HG03469 (cell line): ENCODE results near the gene LRRC4C.

Experiments
- ATAC-seq: cut with Tn5 transposase; IDR thresholded peaks from one replicate; pipeline ENCODE4 v1.9.1; 2021; ENCODE audit warnings: mild to moderate bottlenecking, moderate library complexity, moderate number of reproducible peaks; ENCODE audit not compliant: unreplicated experiment

LRRC4C gene

DNA sequence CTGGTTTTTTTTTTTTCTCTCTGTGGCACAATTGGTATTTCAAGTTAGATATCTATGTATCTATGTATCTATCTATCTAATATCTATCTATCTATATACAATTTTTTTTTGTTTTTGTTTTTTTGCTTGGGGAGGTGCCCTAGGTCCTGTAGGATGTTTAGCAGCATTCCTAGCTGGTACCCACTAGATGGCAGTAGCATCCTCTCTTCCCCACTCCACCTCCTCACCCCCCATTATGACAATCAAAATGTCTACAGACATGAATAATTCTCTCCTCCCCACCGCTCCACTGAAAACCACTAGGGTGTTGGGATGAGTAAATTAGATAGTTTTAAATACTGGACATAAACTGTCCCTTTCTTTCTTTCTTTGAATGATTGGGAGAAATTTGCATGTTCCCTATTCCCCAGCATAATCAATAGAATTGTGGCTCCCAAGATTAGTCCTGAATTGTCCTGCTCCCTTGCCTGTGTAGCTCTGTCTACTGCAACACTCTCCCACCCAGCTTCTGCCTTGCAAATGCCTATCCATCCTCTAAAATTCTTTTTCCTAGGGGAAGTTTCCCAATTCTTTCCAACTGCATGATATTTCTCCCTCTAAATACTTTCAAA, 1152.4 kb downstream of the LRRC4C start:
- ATAC-seq: no peak

DNA sequence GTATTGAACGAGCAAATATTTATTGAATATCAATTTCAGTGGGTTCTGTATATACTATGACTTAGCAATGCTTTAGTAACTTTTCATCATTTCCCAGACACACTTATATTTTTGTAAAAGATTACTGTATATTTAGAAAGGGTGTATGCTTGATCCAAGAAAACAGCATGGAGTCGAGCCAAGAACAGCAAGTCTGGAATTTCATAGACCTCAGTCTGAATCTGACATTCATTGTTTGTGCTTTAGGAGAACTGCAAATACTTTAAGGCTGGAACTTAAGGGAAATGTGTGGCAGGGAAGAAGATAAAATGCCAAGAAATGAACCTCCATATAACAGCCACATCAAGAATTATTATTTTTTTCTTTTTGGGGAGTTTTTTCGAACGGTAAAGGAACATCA, 1156.8 kb downstream of the LRRC4C start:
- ATAC-seq: no peak

DNA sequence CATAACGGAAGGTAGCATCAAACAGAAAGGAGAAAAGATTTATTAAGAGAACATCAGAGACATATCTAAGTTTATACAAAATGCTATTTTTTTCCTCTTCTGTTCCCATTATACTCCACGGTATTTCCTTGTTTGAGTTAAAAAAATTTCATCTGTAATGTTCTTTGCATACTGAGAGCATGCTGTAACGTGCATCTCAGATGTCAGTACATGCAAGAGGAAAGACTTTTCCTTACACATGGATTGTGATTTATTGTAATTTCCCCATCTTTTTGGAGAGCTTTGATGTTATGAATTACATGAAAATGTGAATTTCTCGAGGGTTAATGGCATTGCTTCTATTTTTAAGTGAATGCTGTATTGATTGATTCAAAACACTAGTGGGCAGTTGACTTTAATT, 1164.0 kb downstream of the LRRC4C start:
- no peak for ATAC-seq

DNA sequence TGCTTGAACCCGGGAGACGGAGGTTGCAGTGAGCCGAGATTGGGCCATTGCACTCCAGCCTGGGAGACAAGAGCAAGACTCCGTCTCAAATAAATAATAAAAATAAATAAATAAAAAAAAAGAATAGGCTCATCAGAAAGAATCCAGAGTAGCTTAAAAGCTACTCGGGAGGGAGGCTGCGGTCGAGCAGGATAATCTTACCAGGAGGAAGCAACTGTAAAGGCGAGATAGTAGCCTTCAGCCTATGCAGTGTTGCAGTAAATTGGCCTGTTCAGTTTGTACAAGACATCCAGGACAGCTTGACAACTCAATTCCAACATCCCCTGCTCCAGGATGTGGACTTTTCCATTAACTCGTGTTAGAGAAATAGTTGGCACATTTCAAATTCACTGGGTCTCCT, 1164.7 kb downstream of the LRRC4C start:
- no peak for ATAC-seq

DNA sequence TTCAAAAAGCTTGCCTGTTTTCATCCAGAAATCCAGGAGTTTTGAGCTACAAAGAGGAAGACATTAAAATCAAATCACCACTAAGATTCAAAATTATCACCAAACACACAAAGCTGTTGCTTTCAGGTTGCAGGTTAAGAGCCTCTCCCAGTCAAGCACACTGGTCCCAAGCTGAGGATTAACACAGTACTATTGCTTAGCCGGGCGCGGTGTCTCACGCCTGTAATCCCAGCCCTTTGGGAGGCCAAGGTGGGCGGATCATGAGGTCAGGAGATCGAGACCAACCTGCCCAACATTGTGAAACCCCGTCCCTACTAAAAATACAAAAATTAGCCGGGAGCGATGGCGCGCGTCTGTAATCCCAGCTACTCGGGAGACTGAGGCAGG, 1165.1 kb downstream of the LRRC4C start:
- no peak for ATAC-seq

DNA sequence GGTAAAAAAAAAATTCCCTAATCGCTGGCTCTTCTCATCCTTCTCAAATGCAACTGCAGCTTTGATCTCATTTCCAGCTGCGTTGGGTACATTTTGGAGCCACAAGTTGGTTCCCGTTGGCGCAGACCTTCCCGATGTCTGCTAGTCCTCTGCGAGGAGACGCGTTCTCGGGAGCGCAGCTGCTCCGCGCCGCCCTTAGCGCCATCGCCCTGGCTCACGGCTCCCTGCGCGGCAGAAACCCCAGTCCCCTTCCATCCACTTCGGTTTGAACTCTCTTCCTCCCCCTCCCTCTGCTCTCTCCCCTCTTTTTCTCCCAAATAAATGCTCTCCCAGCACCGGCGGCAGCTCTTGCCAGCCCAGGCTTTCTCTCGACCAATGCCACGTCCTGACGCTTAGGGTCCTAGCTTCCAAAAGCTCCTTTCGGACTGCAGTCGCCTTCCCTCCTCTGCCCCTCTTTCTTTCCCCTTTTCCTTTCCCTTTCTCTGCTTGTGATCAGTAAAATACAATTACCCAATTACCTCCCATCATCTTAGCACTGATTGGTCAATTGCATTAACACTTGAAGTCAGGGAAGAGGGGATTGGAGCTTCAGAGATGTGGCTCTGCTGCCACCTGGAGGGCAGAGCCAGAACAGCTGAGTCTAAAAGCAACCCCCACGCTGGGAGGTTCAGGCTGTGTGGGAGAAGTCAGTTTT, 1165.7 kb downstream of the LRRC4C start:
- peak; percentile 89 for ATAC-seq

DNA sequence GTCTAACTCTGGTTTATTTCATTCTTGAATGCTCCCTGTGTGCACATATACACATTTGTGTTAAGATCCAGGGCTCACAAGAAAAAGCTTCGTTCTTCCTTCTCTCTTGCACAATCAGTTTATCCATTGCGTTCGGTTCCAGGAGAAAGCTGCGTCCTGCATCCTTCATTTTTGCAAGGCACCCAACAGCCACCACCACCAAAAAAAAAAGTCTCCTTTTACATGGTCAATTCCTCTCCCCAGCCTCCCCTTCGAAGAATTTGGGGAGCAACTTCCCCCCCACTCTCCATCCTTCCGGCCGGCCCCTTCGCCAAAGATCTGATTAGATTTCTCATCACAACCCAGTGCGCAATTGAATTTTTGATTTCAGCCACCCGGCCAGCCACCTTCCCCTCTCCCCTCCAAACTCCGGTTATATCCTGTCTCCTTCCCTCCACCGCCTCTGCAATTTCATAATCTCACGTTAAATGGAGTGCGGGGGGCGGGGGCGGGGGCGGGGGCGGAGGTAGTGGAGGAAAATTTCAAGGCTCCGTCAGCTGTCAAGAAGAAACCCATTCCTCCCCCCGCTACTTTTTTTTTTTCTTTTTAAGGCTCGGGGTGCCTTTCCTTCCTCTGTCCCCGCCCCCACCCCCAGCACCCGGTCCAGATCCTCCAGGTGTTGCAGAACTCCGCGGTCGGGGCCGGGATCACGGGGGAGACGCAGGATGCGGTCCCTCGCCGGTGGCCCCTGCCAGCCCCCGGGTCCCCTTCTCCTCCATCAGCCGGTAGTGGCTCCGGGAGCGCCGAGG, 1166.5 kb downstream of the LRRC4C start:
- ATAC-seq: no peak

DNA sequence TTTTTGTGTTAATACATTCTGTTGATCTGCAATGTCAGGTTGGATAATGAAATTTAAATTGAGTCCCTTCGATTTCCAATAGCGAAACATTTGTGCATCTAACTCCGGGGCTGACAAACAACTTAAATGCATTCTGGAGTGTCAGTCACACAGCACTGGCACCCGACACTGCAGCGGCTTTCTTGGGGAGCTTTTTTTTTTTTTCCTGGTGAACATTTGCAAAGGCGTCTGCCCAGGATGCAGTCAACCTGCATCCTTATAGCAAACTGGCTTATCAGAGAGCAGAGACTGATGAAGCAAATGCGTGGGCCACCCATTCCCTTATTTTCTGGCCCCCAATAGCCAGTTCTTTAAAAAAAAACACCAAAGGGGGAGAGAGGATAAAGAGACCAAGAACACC, 1167.7 kb downstream of the LRRC4C start:
- ATAC-seq: no peak

DNA sequence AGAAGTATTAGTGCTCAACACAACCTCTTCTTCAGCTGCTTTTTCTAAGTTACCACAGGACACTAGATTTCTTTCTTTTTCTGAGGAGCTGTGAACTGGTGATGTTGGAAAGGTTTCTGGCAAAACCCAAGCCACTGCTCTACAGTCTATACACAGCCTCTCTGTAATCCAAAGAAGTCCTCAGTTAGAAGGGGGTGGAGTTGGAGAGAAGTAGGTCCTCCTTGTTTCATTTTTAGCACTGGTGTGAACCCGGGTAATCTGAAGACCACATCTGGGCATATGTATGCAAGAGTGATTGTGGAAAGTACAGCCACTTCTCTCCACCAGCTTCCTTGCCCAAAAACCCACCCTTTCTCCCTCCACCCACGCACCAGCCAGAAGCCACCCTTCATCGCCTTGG, 1168.1 kb downstream of the LRRC4C start:
- no peak for ATAC-seq

DNA sequence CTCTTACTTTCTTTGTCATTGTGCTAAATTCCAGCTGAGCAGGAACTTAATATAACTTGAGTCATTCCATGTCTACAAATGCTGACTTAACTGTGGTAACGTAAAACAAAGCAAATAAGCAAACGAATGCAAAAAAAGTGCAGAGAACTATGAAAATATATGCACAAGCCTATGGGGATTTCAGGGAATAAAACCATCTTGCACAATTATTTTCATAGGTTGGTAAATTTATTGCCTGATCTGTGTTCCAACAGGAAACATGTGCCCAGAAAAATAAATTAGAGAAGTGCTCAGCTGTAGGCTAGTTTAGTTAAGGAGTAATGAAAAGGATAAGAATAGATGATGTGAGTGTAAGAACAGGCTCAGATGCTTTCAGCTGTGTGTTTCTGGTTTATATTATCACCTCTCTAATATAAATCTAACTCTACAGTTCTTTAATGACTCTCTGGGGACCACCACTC, 1169.3 kb downstream of the LRRC4C start:
- ATAC-seq: no peak

DNA sequence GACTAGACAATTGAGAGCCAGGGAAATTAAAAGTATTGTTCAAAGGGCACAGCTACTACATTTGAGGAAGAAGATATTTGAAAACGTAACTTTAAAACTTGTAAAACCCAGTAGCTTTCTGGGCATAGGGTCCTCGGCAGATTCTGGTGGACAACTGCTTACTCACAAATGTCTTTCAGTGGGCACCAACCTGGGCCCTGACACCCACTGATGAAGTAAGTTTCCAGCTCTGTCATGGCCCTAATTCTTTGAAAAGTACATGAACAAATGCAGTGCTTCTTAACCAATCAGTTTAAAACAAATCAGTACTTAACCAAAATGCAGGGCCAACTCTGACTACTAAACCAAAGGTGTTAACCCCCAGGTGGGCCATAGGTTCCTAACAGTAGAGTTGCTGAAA, 1170.1 kb downstream of the LRRC4C start:
- ATAC-seq: no peak

DNA sequence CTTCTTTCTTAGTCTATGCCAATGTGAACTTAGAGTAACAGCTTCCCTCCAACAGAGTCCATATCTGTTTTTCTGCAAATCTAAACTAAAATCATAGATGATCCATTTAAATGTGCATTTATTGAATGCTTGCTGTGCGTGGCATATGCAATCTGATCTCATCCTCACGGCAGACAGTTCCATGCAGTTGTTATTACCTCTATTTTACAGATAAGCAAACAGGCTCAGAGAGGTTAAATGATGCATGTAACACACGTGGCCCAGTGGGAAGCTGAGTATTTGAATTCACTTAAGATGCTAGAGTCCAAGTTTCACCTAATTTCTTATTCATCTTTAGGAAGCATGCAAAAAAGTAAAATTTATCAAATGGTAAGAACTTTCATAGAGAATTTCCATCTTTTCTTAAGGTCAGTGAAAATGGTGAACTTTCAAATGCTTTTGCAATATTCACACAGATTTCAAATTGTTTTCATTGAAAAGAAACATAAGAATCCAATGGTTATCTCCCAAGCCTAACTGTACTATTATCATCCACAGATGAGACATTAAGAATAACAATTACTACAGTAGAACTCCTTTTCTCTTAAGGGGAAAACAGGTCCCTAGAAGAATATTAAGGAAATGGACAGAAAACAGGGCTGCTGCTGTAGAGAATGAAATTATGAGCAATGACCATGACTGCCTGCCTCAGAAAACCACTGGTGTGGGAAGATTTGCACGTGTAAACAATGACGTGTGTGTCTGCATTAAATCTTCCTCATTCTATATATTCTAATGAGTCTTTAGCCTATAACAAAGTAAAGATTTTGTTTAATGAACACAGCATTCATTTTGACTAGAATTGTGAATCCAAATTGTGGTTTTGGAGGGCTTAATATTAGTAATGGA, 1171.3 kb downstream of the LRRC4C start:
- no peak for ATAC-seq

DNA sequence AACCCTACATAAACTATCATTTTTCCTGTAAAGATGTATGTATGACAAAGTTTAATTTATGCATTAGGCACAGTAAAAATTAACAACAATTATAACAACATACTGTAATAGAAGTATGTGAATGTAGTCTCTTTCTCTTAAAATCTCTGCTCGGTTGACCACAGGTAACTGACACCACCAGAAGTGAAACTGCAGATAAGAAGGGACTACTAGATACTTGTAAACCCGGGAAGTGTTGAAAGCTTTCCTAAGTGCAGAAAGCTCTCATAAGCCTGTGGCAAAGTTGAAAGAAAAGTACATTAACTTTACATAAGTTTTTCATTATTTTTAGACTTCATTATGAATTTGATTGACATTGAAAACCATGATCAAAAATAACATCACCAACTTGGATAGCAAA, 1173.3 kb downstream of the LRRC4C start:
- ATAC-seq: no peak

DNA sequence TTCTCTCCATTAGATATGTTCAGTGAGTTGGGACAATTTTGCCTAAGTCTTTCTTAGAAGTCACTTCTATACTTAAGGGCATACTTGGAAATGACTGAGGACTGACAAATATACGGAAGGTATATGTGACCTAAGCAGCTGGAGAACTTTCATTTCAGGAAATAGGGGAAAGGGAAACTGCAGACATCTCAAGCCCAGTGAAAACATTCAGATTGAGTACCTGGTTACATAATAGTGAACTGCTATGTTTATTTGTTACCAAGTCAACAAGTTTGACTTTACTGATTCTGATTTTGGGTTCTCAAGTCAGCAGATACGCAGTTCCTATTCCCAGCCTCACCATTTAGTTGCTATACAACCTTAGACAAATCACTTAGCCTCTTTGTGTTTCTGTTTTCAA, 1173.9 kb downstream of the LRRC4C start:
- ATAC-seq: no peak

DNA sequence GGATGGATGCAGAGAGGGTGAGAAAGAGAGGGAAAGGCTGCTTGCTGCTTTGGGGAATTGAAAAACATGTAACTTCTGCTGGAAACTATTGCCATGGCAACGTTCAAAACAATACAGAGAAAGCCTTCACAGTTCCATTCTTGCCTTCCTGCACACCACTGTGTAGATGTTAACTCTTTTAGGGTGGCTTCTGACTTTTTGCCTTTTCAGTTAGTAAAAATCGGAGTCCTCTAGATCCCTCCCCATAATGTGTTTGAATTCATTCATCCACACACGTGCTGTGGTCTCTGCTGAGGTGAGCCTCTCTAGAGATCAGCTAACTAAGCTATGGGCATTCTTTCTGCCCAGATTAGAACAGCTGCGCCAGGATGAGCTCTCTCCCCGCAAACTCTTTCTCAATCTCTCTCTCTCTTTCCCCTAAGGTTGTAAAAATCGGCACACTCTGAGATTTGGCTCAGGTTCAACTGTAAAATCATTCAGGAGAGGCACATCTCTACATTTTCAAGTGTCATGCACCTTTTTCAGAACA, 1178.3 kb downstream of the LRRC4C start:
- no peak for ATAC-seq

DNA sequence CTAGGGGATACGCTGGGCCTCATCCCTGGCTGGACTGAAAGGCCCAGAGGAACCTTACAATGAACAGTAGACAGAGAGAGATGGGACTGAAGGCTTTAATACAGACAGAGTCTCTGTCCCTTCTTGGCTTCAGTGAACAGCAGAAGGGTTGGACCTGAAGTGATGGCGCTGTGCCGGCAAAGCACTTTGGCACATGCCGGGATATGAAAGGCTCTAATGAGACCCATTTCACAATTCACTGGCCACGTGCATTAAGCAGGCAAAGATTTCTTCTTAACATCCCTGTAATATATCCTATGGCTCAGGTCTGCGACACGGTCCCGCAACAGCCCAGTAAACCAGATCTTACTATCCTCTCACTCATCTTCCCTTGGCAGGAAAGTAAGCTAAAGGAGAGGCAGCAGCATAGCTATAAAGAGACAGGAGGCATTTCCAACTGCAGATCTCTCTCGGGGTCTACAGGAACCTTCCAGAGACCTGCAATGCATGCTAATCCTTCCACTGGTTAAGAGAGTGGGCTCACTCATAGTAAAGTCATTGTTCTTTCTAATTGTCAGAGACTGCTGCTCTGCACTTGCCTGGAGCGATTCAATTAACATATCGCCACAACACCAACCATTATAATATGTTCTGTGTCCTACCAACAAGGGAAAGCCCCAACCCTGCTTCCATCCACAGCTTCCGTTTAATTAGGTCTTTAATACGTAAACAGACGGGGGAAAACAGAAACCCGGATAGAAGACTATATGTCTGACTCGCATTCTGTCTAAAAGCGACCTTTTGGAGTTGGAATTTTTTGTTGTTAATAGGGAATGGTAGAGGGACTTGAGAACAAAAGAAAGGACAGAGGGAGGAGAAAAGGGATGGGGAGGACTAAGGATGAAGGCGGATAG, 1179.0 kb downstream of the LRRC4C start:
- ATAC-seq: no peak

DNA sequence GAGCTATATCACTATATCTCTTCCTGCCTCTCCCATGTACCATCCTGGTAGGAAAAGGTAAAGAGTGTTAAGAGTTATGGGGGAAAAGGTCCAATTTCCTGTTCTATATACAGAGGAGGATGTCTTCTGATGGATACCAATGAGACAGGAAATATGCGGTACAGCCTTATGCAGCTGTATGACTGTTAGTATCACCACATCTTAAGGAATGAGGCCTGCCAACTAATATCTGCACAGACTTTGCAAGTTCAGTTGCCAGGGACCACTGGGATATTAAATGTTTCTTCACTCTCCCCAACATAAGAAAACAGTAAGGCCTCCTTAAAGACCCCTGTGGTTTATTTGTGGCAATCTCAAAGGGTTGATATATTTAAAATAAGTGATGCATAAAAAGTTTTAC, 1182.5 kb downstream of the LRRC4C start:
- no peak for ATAC-seq

DNA sequence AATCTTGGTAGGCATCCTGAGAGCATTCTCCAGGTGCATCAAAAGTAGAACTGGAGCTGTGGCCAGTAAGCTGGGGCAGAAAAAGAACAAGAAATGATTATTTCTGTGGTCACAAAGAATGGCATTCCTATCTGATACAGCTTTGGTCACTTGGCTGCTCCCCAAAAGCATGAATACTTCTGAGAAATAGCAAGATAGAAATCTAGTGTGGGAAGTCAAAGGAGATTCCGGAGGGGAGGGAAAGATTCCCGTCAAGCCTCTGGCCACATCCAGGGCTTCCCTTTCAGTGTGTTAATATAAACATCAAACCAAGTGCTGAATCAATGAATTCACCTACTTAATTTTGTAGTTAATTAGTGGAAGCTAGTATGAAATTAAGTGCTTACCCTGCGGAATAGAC, 1185.4 kb downstream of the LRRC4C start:
- ATAC-seq: no peak

DNA sequence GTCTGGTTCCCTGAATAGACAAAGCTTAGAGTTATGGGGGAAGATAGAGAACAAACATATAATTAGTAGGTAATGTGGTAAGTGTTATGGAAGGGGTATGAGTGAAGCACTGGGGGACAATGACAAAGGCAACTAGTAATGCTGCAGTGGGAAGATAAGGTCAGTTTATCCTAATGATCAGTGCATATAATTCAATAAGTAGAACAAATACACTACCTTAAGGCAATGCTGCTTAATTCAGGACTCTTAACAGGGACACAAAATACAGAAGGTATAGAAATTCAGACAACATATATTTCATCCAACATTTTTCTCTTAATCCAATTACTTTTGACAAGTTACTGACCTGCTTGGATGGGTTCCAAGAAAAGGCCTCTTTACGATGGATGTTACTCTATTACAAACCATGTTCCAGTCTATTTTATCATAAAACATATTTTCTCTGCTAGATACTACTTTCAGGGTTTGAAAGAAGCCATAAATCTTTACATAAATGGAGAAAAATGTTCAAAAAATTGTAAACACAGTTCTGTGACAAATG, 1186.2 kb downstream of the LRRC4C start:
- ATAC-seq: no peak

DNA sequence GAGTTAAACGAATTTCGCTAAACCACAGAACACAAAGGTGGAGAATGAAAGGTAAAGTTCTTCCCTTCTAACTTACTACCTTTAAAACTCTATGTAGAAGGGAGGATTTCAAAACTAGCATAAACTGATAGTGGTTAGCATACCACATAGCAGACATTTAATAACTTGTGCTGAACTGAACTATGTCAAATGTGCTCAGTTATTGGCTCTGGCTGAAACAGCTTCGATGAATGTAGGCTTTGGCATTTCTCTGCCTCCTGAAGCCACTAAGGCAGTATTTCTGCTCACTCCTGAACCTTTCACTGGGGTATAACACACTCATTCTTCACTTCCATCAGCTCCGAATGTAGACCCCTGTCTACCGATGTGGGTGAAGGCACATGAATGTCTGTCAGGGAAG, 1188.1 kb downstream of the LRRC4C start:
- ATAC-seq: no peak
